BE2C (cell line): ENCODE results near the gene GAS6.

Experiments
- DNase-seq: peaks from one replicate; pipeline ENCODE4 v3.0.0-alpha.2; 2020
- H3K27me3 ChIP-seq: fragments of 250-450 bp; sonication (Bioruptor Pico); 2 replicates; pipeline ENCODE4 v1.5.1; 2020; ENCODE audit warnings: mild to moderate bottlenecking
- H3K36me3 ChIP-seq: fragments of 250-450 bp; sonication (Bioruptor Pico); 2 replicates; pipeline ENCODE4 v1.5.1; 2020; ENCODE audit warnings: mild to moderate bottlenecking
- H3K4me1 ChIP-seq: fragments of 250-450 bp; sonication (Bioruptor Pico); 2 replicates; pipeline ENCODE4 v1.5.1; 2020
- H3K4me3 ChIP-seq: 2 replicates; pipeline ENCODE4 v1.5.1; 2011; ENCODE audit warnings: low read depth, low read length
- H3K9me3 ChIP-seq: fragments of 250-450 bp; sonication (Bioruptor Pico); 2 replicates; pipeline ENCODE4 v1.5.1; 2020
- TF ChIP-seq, protein P1 (sequence below): IDR thresholded peaks from 2 replicates; pipeline ENCODE4 v1.5.1; 2012; ENCODE audit warnings: mild to moderate bottlenecking, low read depth, low read length

Gene GAS6

DNA sequence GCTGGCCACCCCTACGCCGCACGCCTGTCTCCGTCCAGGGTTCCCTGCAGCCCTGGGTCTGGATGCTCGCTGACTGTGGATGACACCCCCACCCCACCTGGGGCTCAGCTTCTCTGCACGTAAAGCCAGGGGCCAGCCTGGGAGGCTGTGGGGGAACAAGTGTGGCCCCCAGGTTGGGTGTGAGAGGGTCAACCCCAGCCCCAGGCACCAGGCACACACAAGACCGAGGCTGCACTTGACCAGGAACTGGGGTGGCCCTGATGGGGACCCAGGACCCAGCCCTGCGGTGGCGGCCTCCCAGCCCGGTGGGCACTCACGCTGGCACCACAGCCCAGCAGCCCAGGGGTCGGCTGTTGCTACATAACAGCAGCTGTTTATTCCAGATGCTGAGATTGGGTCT, 41.6 kb downstream of the GAS6 start:
- TF ChIP-seq, protein P1, sequence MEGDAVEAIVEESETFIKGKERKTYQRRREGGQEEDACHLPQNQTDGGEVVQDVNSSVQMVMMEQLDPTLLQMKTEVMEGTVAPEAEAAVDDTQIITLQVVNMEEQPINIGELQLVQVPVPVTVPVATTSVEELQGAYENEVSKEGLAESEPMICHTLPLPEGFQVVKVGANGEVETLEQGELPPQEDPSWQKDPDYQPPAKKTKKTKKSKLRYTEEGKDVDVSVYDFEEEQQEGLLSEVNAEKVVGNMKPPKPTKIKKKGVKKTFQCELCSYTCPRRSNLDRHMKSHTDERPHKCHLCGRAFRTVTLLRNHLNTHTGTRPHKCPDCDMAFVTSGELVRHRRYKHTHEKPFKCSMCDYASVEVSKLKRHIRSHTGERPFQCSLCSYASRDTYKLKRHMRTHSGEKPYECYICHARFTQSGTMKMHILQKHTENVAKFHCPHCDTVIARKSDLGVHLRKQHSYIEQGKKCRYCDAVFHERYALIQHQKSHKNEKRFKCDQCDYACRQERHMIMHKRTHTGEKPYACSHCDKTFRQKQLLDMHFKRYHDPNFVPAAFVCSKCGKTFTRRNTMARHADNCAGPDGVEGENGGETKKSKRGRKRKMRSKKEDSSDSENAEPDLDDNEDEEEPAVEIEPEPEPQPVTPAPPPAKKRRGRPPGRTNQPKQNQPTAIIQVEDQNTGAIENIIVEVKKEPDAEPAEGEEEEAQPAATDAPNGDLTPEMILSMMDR: no peak
- Histone ChIP-seq H3K27me3 (no peaks in the 10 kb centered on the region), H3K4me1 (peaks cover 29% of the 10 kb centered on the region), H3K4me3 (no peak overlapping the region), H3K9me3 (no peaks in the 10 kb centered on the region), H3K36me3 (no peaks in the 10 kb centered on the region)
- DNase-seq: no peak

- Histone ChIP-seq H3K9me3 (no peaks in the 10 kb centered on the region), H3K4me3 (no peak overlapping the region), H3K27me3 (no peaks in the 10 kb centered on the region), H3K4me1 (peaks cover 29% of the 10 kb centered on the region), H3K36me3 (no peaks in the 10 kb centered on the region)
- DNase-seq: no peak
- TF ChIP-seq, protein P1: no peak
Observed at GRCh38 chr13:113821847-113822246, 42.0 kb downstream of the GAS6 start.

DNA sequence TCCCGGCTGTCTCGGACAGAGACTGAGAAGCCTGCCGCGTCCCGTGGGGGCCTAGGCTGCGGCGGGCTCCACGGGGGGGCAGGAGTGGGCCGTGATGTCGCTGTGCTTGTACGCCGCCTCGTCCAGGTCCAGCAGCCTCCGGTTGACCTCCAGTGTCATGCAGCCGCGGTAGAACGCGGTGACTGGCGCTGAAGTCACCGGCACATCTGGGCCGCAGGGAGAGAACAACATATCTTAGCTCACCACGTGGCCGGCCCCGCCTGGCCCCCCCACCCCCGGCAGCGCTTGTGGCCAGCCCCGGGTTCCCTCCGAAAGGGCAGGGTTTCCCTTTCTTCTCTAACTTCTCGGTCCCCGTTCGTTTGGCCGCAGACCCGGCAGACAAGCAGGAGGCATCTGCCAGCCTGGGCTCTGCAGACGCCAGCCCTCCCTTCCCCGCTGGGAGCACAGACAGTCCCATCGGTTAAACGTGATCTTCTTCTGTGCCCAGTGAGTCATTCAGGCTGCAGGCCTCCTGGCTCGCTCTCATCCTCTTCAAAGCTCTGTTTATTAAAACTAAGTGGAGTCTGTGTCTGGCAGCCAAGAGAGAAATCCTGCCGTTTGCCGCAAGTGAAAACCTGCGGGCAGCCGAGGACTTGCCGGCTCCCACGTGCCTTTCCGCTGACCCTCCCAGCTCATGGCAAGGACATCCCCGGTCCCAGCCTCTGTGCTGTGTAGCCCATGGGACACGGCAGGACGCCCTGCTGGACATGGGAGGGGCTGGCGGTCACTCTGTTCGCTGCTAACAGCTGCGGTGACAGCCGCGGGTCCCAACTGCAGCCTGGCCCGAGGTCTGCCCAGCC, 42.8 kb downstream of the GAS6 start:
- no peaks in the 10 kb centered on the region for H3K9me3 ChIP-seq
- H3K4me3 ChIP-seq: peak overlapping the region; percentile 41
- H3K4me1 ChIP-seq: peaks cover 29% of the 10 kb centered on the region
- H3K27me3 ChIP-seq: no peaks in the 10 kb centered on the region
- no peaks in the 10 kb centered on the region for H3K36me3 ChIP-seq
- TF ChIP-seq, protein P1: no peak; the same call in 1 of the 2 replicates
- peak; percentile 92 for DNase-seq

- no peak for DNase-seq
- no peaks in the 10 kb centered on the region for H3K27me3 ChIP-seq
- no peaks in the 10 kb centered on the region for H3K36me3 ChIP-seq
- H3K9me3 ChIP-seq: no peaks in the 10 kb centered on the region
- no peak overlapping the region for H3K4me3 ChIP-seq
- TF ChIP-seq, protein P1: no peak
- peaks cover 29% of the 10 kb centered on the region for H3K4me1 ChIP-seq
Observed at GRCh38 chr13:113819731-113820715, 43.9 kb downstream of the GAS6 start.

- Histone ChIP-seq H3K4me1 (peaks cover 29% of the 10 kb centered on the region), H3K36me3 (no peaks in the 10 kb centered on the region), H3K9me3 (no peaks in the 10 kb centered on the region), H3K4me3 (no peak overlapping the region), H3K27me3 (no peaks in the 10 kb centered on the region)
- DNase-seq: no peak
- TF ChIP-seq, protein P1: no peak
Observed at GRCh38 chr13:113819341-113819730, 44.5 kb downstream of the GAS6 start.
